Raji (cell line): Measurements from ENCODE around the gene IMPDH2.
A peak's percentile ranks its signal among the peaks of the same experiment; 100 is the strongest.

Experiments used
- POLR2A ChIP-seq: IDR thresholded peaks from 2 replicates; pipeline ENCODE4 v1.6.1; 2011; ENCODE audit warnings: low read depth, low read length, control low read depth; ENCODE audit not compliant: insufficient read depth

Gene IMPDH2

GRCh38 chr3:49025793-49026520, 3.2 kb downstream of the IMPDH2 start:
- no peak for TF ChIP-seq POLR2A

- TF ChIP-seq POLR2A, result peak; percentile 38; the same call in 1 of the 2 replicates
Measured at GRCh38 chr3:49025005-49025792, 4.0 kb downstream of the IMPDH2 start.

GRCh38 chr3:49024449-49024848, 4.7 kb downstream of the IMPDH2 start:
- 0 out of 2 replicates have a peak, but pooled peaks have one; percentile 12 for TF ChIP-seq POLR2A

- 0 out of 2 replicates have a peak, but pooled peaks have one; percentile 18 for TF ChIP-seq POLR2A
Measured at GRCh38 chr3:49023775-49024174, 5.4 kb downstream of the IMPDH2 start.

- no peak; the same call in 1 of the 2 replicates for TF ChIP-seq POLR2A
Measured at GRCh38 chr3:49022688-49023171, 6.5 kb downstream of the IMPDH2 start.

- peak; percentile 98 for TF ChIP-seq POLR2A
Measured at GRCh38 chr3:49021813-49022687, 7.1 kb downstream of the IMPDH2 start, which contains the start of gene NDUFAF3. TSS of gene NDUFAF3 (plus strand) at chr3:49022121. CDS start at chr3:49022145, 24 bp downstream.

- peak; percentile 100 for TF ChIP-seq POLR2A
Measured at GRCh38 chr3:49021213-49021812, 7.9 kb downstream of the IMPDH2 start.

GRCh38 chr3:49020330-49021212, 8.6 kb downstream of the IMPDH2 start:
- TF ChIP-seq POLR2A, result 0 out of 2 replicates have a peak, but pooled peaks have one; percentile 31

- no peak for TF ChIP-seq POLR2A
Measured at GRCh38 chr3:49019941-49020329, 9.3 kb downstream of the IMPDH2 start.

- TF ChIP-seq POLR2A, result no peak
Measured at GRCh38 chr3:49018707-49019006, 10.5 kb downstream of the IMPDH2 start.

GRCh38 chr3:49017971-49018706, 11.1 kb downstream of the IMPDH2 start, which contains the start of gene DALRD3:
TSS of gene DALRD3 (minus strand) at chr3:49018580. CDS start at chr3:49018564, 16 bp downstream.
- peak; percentile 88 for TF ChIP-seq POLR2A

- TF ChIP-seq POLR2A, result no peak
Measured at GRCh38 chr3:49017229-49017970, 11.8 kb downstream of the IMPDH2 start.
